Measurements from ENCODE around the gene ECI2.

Gene ECI2

DNA sequence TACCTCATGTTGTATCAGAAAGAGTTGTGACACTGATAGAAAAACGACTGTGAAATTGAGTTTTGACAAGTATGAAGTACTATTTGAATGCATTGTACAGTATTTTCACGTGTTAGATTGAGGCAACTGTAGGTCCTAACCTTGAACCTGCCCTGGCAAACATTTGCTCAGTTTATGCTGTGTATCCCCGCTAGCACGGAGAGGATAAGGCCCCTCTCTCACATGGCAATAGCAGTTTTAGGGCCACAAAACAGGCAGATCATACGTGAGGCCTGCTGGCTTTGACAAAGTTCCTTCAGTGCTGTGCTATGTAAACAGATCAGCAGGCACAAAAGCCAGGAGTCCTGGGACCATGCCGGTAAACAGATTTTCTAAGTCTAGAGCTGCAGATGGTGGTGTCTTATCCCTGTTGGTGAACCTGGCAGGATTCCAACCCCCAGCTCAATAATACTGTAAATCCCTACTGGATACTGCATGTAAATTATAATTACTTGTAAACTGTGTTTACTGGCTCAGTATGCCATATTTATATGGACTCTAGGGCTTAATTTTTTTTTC, 32.6 kb downstream of the ECI2 start:
- Histone ChIP-seq H3K9me2 (replicated peaks; ENCODE audit: low read depth, low read length) (no peaks in the 10 kb centered on the region), H3F3A (ENCODE audit: low read depth) (no peaks in the 10 kb centered on the region), H3K4me2 (ENCODE audit: low read depth, low read length, poor library complexity, severe bottlenecking) (no peak overlapping the region), H4K20me1 (ENCODE audit: insufficient read depth, low read length, poor library complexity, severe bottlenecking) (no peaks in the 10 kb centered on the region), H2AFZ (ENCODE audit: low read length) (no peak overlapping the region), H3K9ac (ENCODE audit: low read depth, low read length, poor library complexity, severe bottlenecking) (no peak overlapping the region), H3K4me1 (ENCODE audit: insufficient read depth, low read length, poor library complexity, severe bottlenecking) (no peaks in the 10 kb centered on the region), H3K27me3 (ENCODE audit: insufficient read depth, low read length, poor library complexity, severe bottlenecking) (no peaks in the 10 kb centered on the region), H3K9me3 (ENCODE audit: insufficient read depth, low read depth, low read length) (no peaks in the 10 kb centered on the region), H3K79me2 (ENCODE audit: insufficient read depth, low read length) (no peaks in the 10 kb centered on the region), H3K36me3 (ENCODE audit: insufficient read depth, low read length) (no peaks in the 10 kb centered on the region), H3K4me3 (ENCODE audit: low read length, poor library complexity, severe bottlenecking) (no peak overlapping the region)
- TF ChIP-seq, protein P1, sequence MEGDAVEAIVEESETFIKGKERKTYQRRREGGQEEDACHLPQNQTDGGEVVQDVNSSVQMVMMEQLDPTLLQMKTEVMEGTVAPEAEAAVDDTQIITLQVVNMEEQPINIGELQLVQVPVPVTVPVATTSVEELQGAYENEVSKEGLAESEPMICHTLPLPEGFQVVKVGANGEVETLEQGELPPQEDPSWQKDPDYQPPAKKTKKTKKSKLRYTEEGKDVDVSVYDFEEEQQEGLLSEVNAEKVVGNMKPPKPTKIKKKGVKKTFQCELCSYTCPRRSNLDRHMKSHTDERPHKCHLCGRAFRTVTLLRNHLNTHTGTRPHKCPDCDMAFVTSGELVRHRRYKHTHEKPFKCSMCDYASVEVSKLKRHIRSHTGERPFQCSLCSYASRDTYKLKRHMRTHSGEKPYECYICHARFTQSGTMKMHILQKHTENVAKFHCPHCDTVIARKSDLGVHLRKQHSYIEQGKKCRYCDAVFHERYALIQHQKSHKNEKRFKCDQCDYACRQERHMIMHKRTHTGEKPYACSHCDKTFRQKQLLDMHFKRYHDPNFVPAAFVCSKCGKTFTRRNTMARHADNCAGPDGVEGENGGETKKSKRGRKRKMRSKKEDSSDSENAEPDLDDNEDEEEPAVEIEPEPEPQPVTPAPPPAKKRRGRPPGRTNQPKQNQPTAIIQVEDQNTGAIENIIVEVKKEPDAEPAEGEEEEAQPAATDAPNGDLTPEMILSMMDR (conservative IDR thresholded peaks at IDR 0.05; ENCODE audit: low read length): no peak
- TF ChIP-seq EZH2phosphoT487 (IDR thresholded peaks at IDR 0.05; ENCODE audit: borderline replicate concordance): no peak

- TF ChIP-seq, protein P1 (conservative IDR thresholded peaks at IDR 0.05; ENCODE audit: low read length): no peak
- TF ChIP-seq EZH2phosphoT487 (IDR thresholded peaks at IDR 0.05; ENCODE audit: borderline replicate concordance): no peak
- no peaks in the 10 kb centered on the region for H3K79me2 ChIP-seq (ENCODE audit: insufficient read depth, low read length)
- H2AFZ ChIP-seq (ENCODE audit: low read length): no peak overlapping the region
- no peaks in the 10 kb centered on the region for H3K4me1 ChIP-seq (ENCODE audit: insufficient read depth, low read length, poor library complexity, severe bottlenecking)
- no peak overlapping the region for H3K4me2 ChIP-seq (ENCODE audit: low read depth, low read length, poor library complexity, severe bottlenecking)
- H3K36me3 ChIP-seq (ENCODE audit: insufficient read depth, low read length): no peaks in the 10 kb centered on the region
- H3K4me3 ChIP-seq (ENCODE audit: low read length, poor library complexity, severe bottlenecking): no peak overlapping the region
- no peaks in the 10 kb centered on the region for H4K20me1 ChIP-seq (ENCODE audit: insufficient read depth, low read length, poor library complexity, severe bottlenecking)
- no peaks in the 10 kb centered on the region for H3F3A ChIP-seq (ENCODE audit: low read depth)
- no peaks in the 10 kb centered on the region for H3K27me3 ChIP-seq (ENCODE audit: insufficient read depth, low read length, poor library complexity, severe bottlenecking)
- H3K9ac ChIP-seq (ENCODE audit: low read depth, low read length, poor library complexity, severe bottlenecking): no peak overlapping the region
- H3K9me3 ChIP-seq (ENCODE audit: insufficient read depth, low read depth, low read length): no peaks in the 10 kb centered on the region
- no peaks in the 10 kb centered on the region for H3K9me2 ChIP-seq (replicated peaks; ENCODE audit: low read depth, low read length)
Observed at GRCh38 chr6:4101298-4101697, 34.1 kb downstream of the ECI2 start.

DNA sequence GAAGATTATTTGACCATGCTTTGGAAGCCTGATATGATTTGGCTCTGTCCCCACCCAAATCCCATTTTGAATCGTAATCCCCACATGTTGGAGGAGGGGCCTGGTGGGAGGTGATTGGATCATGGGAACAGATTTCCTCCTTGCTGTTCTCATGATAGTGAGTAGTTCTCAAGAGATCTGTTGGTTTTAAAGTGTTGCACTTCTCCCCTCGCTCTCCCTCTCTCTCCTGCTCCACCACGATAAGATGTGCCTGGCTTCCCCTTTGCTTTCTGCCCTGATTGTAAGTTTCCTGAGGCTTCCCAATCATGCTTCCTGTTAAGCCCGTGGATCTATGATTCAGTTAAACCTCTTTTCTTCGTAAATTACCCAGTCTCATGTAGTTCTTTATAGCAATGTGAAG, 34.7 kb downstream of the ECI2 start:
- no peak overlapping the region for H2AFZ ChIP-seq (ENCODE audit: low read length)
- no peaks in the 10 kb centered on the region for H3F3A ChIP-seq (ENCODE audit: low read depth)
- no peak overlapping the region for H3K9ac ChIP-seq (ENCODE audit: low read depth, low read length, poor library complexity, severe bottlenecking)
- no peak overlapping the region for H3K4me2 ChIP-seq (ENCODE audit: low read depth, low read length, poor library complexity, severe bottlenecking)
- no peaks in the 10 kb centered on the region for H3K36me3 ChIP-seq (ENCODE audit: insufficient read depth, low read length)
- no peak for TF ChIP-seq EZH2phosphoT487 (IDR thresholded peaks at IDR 0.05; ENCODE audit: borderline replicate concordance)
- TF ChIP-seq, protein P1 (conservative IDR thresholded peaks at IDR 0.05; ENCODE audit: low read length): no peak
- H3K9me3 ChIP-seq (ENCODE audit: insufficient read depth, low read depth, low read length): no peaks in the 10 kb centered on the region
- H3K27me3 ChIP-seq (ENCODE audit: insufficient read depth, low read length, poor library complexity, severe bottlenecking): no peaks in the 10 kb centered on the region
- H3K9me2 ChIP-seq (replicated peaks; ENCODE audit: low read depth, low read length): no peaks in the 10 kb centered on the region
- H4K20me1 ChIP-seq (ENCODE audit: insufficient read depth, low read length, poor library complexity, severe bottlenecking): no peaks in the 10 kb centered on the region
- H3K4me3 ChIP-seq (ENCODE audit: low read length, poor library complexity, severe bottlenecking): no peak overlapping the region
- no peaks in the 10 kb centered on the region for H3K79me2 ChIP-seq (ENCODE audit: insufficient read depth, low read length)
- no peaks in the 10 kb centered on the region for H3K4me1 ChIP-seq (ENCODE audit: insufficient read depth, low read length, poor library complexity, severe bottlenecking)

All from Loucy (cell line).